Hepatocyte (in vitro differentiated cells): Measurements from ENCODE around the gene EMC8. TPM values are rescaled to one million over a fixed set of nuclear protein-coding genes. Genes with fewer than 3 reads are reported as not detected.

ENCODE experiments used
- DNase-seq: peaks from one replicate; pipeline ENCODE4 v3.0.0-alpha.2; 2016; ENCODE audit warnings: low spot score
- H2AFZ ChIP-seq: fragments of 200-600 bp; sonication (generic); 2 replicates; pipeline ENCODE4 v1.6.0; 2016; ENCODE audit warnings: antibody characterized with exemption, mild to moderate bottlenecking
- H3K27ac ChIP-seq: fragments of 200-600 bp; sonication (generic); 2 replicates; pipeline ENCODE4 v1.5.1; 2016; ENCODE audit warnings: mild to moderate bottlenecking
- H3K27me3 ChIP-seq: fragments of 200-600 bp; sonication (generic); 2 replicates; pipeline ENCODE4 v1.6.1; 2016
- H3K36me3 ChIP-seq: fragments of 200-600 bp; sonication (generic); replicated peaks from 2 replicates; pipeline ENCODE4 v1.5.1; 2016; ENCODE audit warnings: low read depth; ENCODE audit not compliant: insufficient read depth
- H3K4me1 ChIP-seq: fragments of 200-600 bp; sonication (generic); 2 replicates; pipeline ENCODE4 v1.5.1; 2016; ENCODE audit warnings: mild to moderate bottlenecking, moderate library complexity; ENCODE audit not compliant: insufficient read depth
- H3K4me2 ChIP-seq: fragments of 200-600 bp; sonication (generic); 2 replicates; pipeline ENCODE4 v1.6.0; 2016
- H3K4me3 ChIP-seq: fragments of 200-600 bp; sonication (generic); 2 replicates; pipeline ENCODE4 v1.5.1; 2016; ENCODE audit warnings: mild to moderate bottlenecking
- H3K79me2 ChIP-seq: fragments of 200-600 bp; sonication (generic); 2 replicates; pipeline ENCODE4 v1.6.0; 2017; ENCODE audit warnings: mild to moderate bottlenecking
- H3K9me2 ChIP-seq: fragments of 200-600 bp; sonication (generic); replicated peaks from 2 replicates; pipeline ENCODE4 v1.6.0; 2017; ENCODE audit warnings: mild to moderate bottlenecking; ENCODE audit not compliant: insufficient read depth
- H3K9me3 ChIP-seq: fragments of 200-600 bp; sonication (generic); 2 replicates; pipeline ENCODE4 v1.5.1; 2016; ENCODE audit warnings: low read depth, mild to moderate bottlenecking
- H4K20me1 ChIP-seq: fragments of 200-600 bp; sonication (generic); 2 replicates; pipeline ENCODE4 v1.6.0; 2016; ENCODE audit warnings: mild to moderate bottlenecking; ENCODE audit not compliant: insufficient read depth, poor library complexity, severe bottlenecking
- CTCF ChIP-seq: fragments of 200-600 bp; sonication (generic); IDR thresholded peaks from 2 replicates; pipeline ENCODE4 v1.5.1; 2016; ENCODE audit warnings: antibody characterized with exemption, mild to moderate bottlenecking; ENCODE audit not compliant: poor library complexity
- EZH2 ChIP-seq: fragments of 200-600 bp; sonication (generic); IDR thresholded peaks from 2 replicates; pipeline ENCODE4 v1.6.1; 2016; ENCODE audit warnings: antibody characterized with exemption, mild to moderate bottlenecking, borderline replicate concordance
- EZH2phosphoT487 ChIP-seq: fragments of 200-600 bp; sonication (generic); IDR thresholded peaks from one replicate; pipeline ENCODE4 v1.6.1; 2018; ENCODE audit warnings: antibody characterized with exemption, mild to moderate bottlenecking, low read depth, moderate library complexity; ENCODE audit not compliant: unreplicated experiment, severe bottlenecking
- WGBS: methylation state at CpG from one replicate; pipeline ENCODE4 v1.1.6; 2016; ENCODE audit warnings: low lambda C conversion rate; ENCODE audit errors: missing lambda C conversion rate; 5-methylcytosine and 5-hydroxymethylcytosine counted together
- polyA plus RNA-seq: library from polyadenylated mRNA; unstranded; fragments of >200 nt; fragmentation: Nextera tagmentation; extraction: Ambion mirVana; gene quantifications from 2 replicates; pipeline ENCODE4 v1.2.1, GENCODE V29; 2016
- total RNA-seq: library from RNA; depleted of rRNA; stranded (reverse); fragments of >200 nt; gene quantifications from 2 replicates; pipeline ENCODE4 v1.2.3, GENCODE V29; 2014

Gene EMC8
- total and polyA plus RNA-seq, 2 experiments from 2014 or later, result 35.0 to 50.6 TPM

DNA sequence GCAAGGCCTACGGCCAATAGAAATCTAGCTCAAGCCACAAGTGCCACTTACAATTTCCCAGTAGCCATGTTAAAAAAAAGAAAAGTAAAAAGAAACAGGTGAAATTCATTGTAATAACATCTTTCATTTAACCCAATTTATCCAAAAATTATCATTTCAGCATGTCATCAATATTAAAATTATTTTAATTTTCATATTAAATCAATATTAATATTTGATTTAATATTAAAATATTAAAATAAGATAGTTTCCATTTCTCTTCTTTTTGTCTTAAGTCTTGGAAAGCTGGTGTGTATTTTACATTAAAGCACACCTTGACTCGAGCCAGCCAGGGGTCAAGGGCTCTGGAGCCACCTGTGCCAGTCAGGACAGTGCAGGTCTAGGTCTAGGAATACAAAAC, 35.7 kb downstream of the EMC8 start:
- TF ChIP-seq CTCF (no peak), EZH2 (no peak), EZH2phosphoT487 (no peak)
- WGBS, result 97% methylated on average over 2 of the region's 2 CpGs
- Histone ChIP-seq H3K9me2 (no peaks in the 10 kb centered on the region), H3K4me1 (no peaks in the 10 kb centered on the region), H3K27me3 (no peaks in the 10 kb centered on the region), H3K36me3 (no peaks in the 10 kb centered on the region), H3K79me2 (no peaks in the 10 kb centered on the region), H4K20me1 (no peaks in the 10 kb centered on the region), H3K4me2 (no peak overlapping the region), H3K27ac (no peak overlapping the region), H3K9me3 (no peaks in the 10 kb centered on the region), H3K4me3 (no peak overlapping the region), H2AFZ (no peak overlapping the region)
- DNase-seq, result no peak

GRCh38 chr16:85762970-85763369, 36.4 kb downstream of the EMC8 start:
- Histone ChIP-seq H3K79me2 (no peaks in the 10 kb centered on the region), H4K20me1 (no peaks in the 10 kb centered on the region), H3K36me3 (no peaks in the 10 kb centered on the region), H3K9me3 (no peaks in the 10 kb centered on the region), H3K27me3 (no peaks in the 10 kb centered on the region), H3K9me2 (no peaks in the 10 kb centered on the region), H3K4me3 (no peak overlapping the region), H3K4me2 (no peak overlapping the region), H2AFZ (no peak overlapping the region), H3K27ac (no peak overlapping the region), H3K4me1 (no peaks in the 10 kb centered on the region)
- TF ChIP-seq EZH2phosphoT487 (no peak), EZH2 (no peak), CTCF (no peak)
- 91% methylated on average over 12 of the region's 12 CpGs for WGBS
- no peak for DNase-seq

- TF ChIP-seq EZH2 (no peak), EZH2phosphoT487 (no peak), CTCF (no peak)
- H3K79me2 ChIP-seq, result no peaks in the 10 kb centered on the region
- no peak for DNase-seq
- H3K9me3 ChIP-seq, result no peaks in the 10 kb centered on the region
- H3K4me2 ChIP-seq, result no peak overlapping the region
- H3K4me3 ChIP-seq, result no peak overlapping the region
- no peak overlapping the region for H3K27ac ChIP-seq
- H3K27me3 ChIP-seq, result no peaks in the 10 kb centered on the region
- no peaks in the 10 kb centered on the region for H3K4me1 ChIP-seq
- WGBS, result 85% methylated on average over 6 of the region's 6 CpGs
- H4K20me1 ChIP-seq, result no peaks in the 10 kb centered on the region
- no peak overlapping the region for H2AFZ ChIP-seq
- no peaks in the 10 kb centered on the region for H3K9me2 ChIP-seq
- no peaks in the 10 kb centered on the region for H3K36me3 ChIP-seq
These were observed 37.5 kb downstream of the EMC8 start for GRCh38 chr16:85761861-85762260.
